ENCODE data around the gene FRRS1L.

- TF ChIP-seq FOXM1 (IDR thresholded peaks at IDR 0.05; ENCODE audit: borderline replicate concordance, low read depth) (no peak), YY1 (IDR thresholded peaks at IDR 0.05; ENCODE audit: low read depth) (no peak), REST (IDR thresholded peaks at IDR 0.05; ENCODE audit: low read depth) (no peak), TAF1 (IDR thresholded peaks at IDR 0.05; ENCODE audit: low read depth) (no peak), MAX (IDR thresholded peaks at IDR 0.05) (no peak), CREB1 (IDR thresholded peaks at IDR 0.05; ENCODE audit: low read depth) (no peak), ZBTB7A (IDR thresholded peaks at IDR 0.05; ENCODE audit: low read depth) (no peak), EP300 (IDR thresholded peaks at IDR 0.05; ENCODE audit: borderline replicate concordance) (no peak), RAD21 (IDR thresholded peaks at IDR 0.05; ENCODE audit: low read depth) (no peak), CEBPB (IDR thresholded peaks at IDR 0.05) (no peak)
These were observed 5.6 kb downstream of the FRRS1L start for GRCh38 chr9:109161471-109161870.

Measured in Ishikawa (cell line).